Tibial artery (tissue), 4 donors: ENCODE results near the gene FGD4.

ENCODE experiments used
- DNase-seq, 2 donors: peaks; one replicate each; pipeline ENCODE4 v3.0.0-alpha.2; 2019
- H3K27ac ChIP-seq, 2 donors: fragments of 200-600 bp; sonication (generic) in 1 of 2; 1 replicate in 1 of 2; 2 replicates in 1 of 2; pipeline ENCODE4 v1.5.1; 2018 to 2019; ENCODE audit warnings: mild to moderate bottlenecking in 1 of 2
- H3K27me3 ChIP-seq, 2 donors: fragments of 200-600 bp; sonication (generic) in 1 of 2; one replicate each; pipeline versions ENCODE4 v1.5.1 to v1.6.0; 2016 to 2019
- H3K36me3 ChIP-seq, 3 donors: fragments of 200-600 bp; sonication (generic) in 2 of 3; one replicate each; pipeline ENCODE4 v1.5.1; 2016 to 2019; ENCODE audit warnings: mild to moderate bottlenecking in 2 of 3
- H3K4me1 ChIP-seq, 4 donors: fragments of 200-600 bp; sonication (generic) in 2 of 4; 1 replicate in 3 of 4; 2 replicates in 1 of 4; pipeline ENCODE4 v1.5.1; 2016 to 2019
- H3K4me3 ChIP-seq, 2 donors: fragments of 200-600 bp; sonication (generic) in 1 of 2; 1 replicate in 1 of 2; 2 replicates in 1 of 2; pipeline ENCODE4 v1.5.1; 2018 to 2019; ENCODE audit warnings: mild to moderate bottlenecking in 2 of 2
- H3K9me3 ChIP-seq, 3 donors: fragments of 200-600 bp; sonication (generic) in 1 of 3; one replicate each; pipeline ENCODE4 v1.5.1; 2016 to 2019
- CTCF ChIP-seq, 2 experiments: fragments of 200-600 bp in 1 of 2; fragments of 450-650 bp in 1 of 2; IDR thresholded peaks; one replicate each; pipeline ENCODE4 v1.5.1; 2017 to 2019; ENCODE audit warnings: antibody characterized with exemption in 2 of 2, mild to moderate bottlenecking in 1 of 2, moderate library complexity in 1 of 2
- intact Hi-C: fragments of 100-400 bp; cut with DNase I; formaldehyde crosslinking; loops from one replicate; pipeline ENCODE4 v1.15.0; 2023; ENCODE audit warnings: low total_unique reads

Gene FGD4

GRCh38 chr12:32420356-32420755 lies 21.0 kb downstream of the FGD4 start:
- no peak for TF ChIP-seq CTCF (IDR thresholded peaks at IDR 0.05)
- H3K27ac ChIP-seq = no peak overlapping the region
- intact Hi-C loops = no loop called here
- H3K27me3 ChIP-seq = no peaks in the 10 kb centered on the region
- DNase-seq = no peak
- no peaks in the 10 kb centered on the region for H3K36me3 ChIP-seq
- no peak overlapping the region for H3K4me3 ChIP-seq
- no peaks in the 10 kb centered on the region for H3K4me1 ChIP-seq
- H3K9me3 ChIP-seq = no peaks in the 10 kb centered on the region

GRCh38 chr12:32423559-32423958 lies 24.2 kb downstream of the FGD4 start:
- TF ChIP-seq CTCF (IDR thresholded peaks at IDR 0.05) = no peak
- Histone ChIP-seq H3K9me3 (no peaks in the 10 kb centered on the region), H3K4me1 (no peaks in the 10 kb centered on the region), H3K27ac (no peak overlapping the region), H3K27me3 (no peaks in the 10 kb centered on the region), H3K36me3 (no peaks in the 10 kb centered on the region), H3K4me3 (no peak overlapping the region)
- DNase-seq = no peak
- intact Hi-C loops = no loop called here

- TF ChIP-seq CTCF (IDR thresholded peaks at IDR 0.05) = no peak
- Histone ChIP-seq H3K36me3 (peaks cover 0 to 4% (median 0%) of the 10 kb centered on the region in 3 donors), H3K27ac (no peak overlapping the region)
These were observed 31.7 kb downstream of the FGD4 start for GRCh38 chr12:32431025-32431424.

GRCh38 chr12:32435921-32436705 lies 36.8 kb downstream of the FGD4 start:
- H3K27me3 ChIP-seq = no peaks in the 10 kb centered on the region
- intact Hi-C loops = no loop called here
- no peaks in the 10 kb centered on the region for H3K9me3 ChIP-seq
- no peaks in the 10 kb centered on the region for H3K36me3 ChIP-seq
- no peak overlapping the region for H3K4me3 ChIP-seq
- no peaks in the 10 kb centered on the region for H3K4me1 ChIP-seq
- no peak for DNase-seq
- no peak for TF ChIP-seq CTCF (IDR thresholded peaks at IDR 0.05)
- no peak overlapping the region for H3K27ac ChIP-seq

More at GRCh38 chr12:32431025-32431424, 31.7 kb downstream of the FGD4 start:
- intact Hi-C loops = no loop called here
- peaks cover 0 to 7% (median 5%) of the 10 kb centered on the region in 3 donors for H3K9me3 ChIP-seq
- no peaks in the 10 kb centered on the region for H3K27me3 ChIP-seq
- no peak overlapping the region for H3K4me3 ChIP-seq
- DNase-seq = no peak
- H3K4me1 ChIP-seq = no peaks in the 10 kb centered on the region

- DNase-seq = no peak
- H3K36me3 ChIP-seq = no peaks in the 10 kb centered on the region
- H3K4me1 ChIP-seq = no peaks in the 10 kb centered on the region
- no peak overlapping the region for H3K4me3 ChIP-seq
- intact Hi-C loops = no loop called here
- H3K27ac ChIP-seq = no peak overlapping the region
- H3K27me3 ChIP-seq = no peaks in the 10 kb centered on the region
- no peak for TF ChIP-seq CTCF (IDR thresholded peaks at IDR 0.05)
- no peaks in the 10 kb centered on the region for H3K9me3 ChIP-seq
These were observed 37.7 kb downstream of the FGD4 start for GRCh38 chr12:32437095-32437515.
